Mesothelial cell of epicardium (in vitro differentiated cells): ENCODE data around the gene ECE1. TPM values are rescaled to one million over a fixed set of nuclear protein-coding genes. Genes with fewer than 3 reads are reported as not detected.

ENCODE experiments used
- DNase-seq, 2 experiments: peaks; one replicate each; pipeline ENCODE4 v3.0.0; 2021; ENCODE audit warnings: low spot score in 2 of 2; ENCODE audit not compliant: unreplicated experiment in 2 of 2
- H3K27ac Mint-ChIP-seq: 2 replicates; pipeline ENCODE4 v1.8.0; 2021; ENCODE audit warnings: mixed read lengths
- H3K27me3 Mint-ChIP-seq: 2 replicates; pipeline ENCODE4 v1.8.0; 2021; ENCODE audit warnings: low read depth, mixed read lengths
- H3K36me3 Mint-ChIP-seq: 2 replicates; pipeline ENCODE4 v1.8.0; 2021; ENCODE audit warnings: mixed read lengths
- H3K4me1 Mint-ChIP-seq: 2 replicates; pipeline ENCODE4 v1.8.0; 2021; ENCODE audit warnings: mixed read lengths
- H3K4me3 Mint-ChIP-seq: 2 replicates; pipeline ENCODE4 v1.8.0; 2021; ENCODE audit warnings: mild to moderate bottlenecking, moderate library complexity, mixed read lengths
- H3K9me3 Mint-ChIP-seq: 2 replicates; pipeline ENCODE4 v1.8.0; 2021; ENCODE audit warnings: mixed read lengths
- CTCF ChIP-seq: fragments of 200-600 bp; sonication (generic); IDR thresholded peaks from one replicate; pipeline ENCODE4 v1.5.0; 2021; ENCODE audit warnings: antibody characterized with exemption; ENCODE audit not compliant: unreplicated experiment
- total RNA-seq: library from RNA; stranded (reverse); gene quantifications from 3 replicates; pipeline ENCODE4 v1.2.1, GENCODE V29; 2021

Gene ECE1
- total RNA-seq, 1 donor from 2014 or later, result 41.1 TPM

GRCh38 chr1:21297975-21298374, 7.7 kb upstream of the ECE1 start:
- Mint-ChIP-seq H3K4me1 (peaks cover 13% of the 10 kb centered on the region), H3K9me3 (no peaks in the 10 kb centered on the region), H3K27me3 (no peaks in the 10 kb centered on the region), H3K36me3 (no peaks in the 10 kb centered on the region), H3K27ac (no peak overlapping the region), H3K4me3 (no peak overlapping the region)
- TF ChIP-seq CTCF, result no peak
- DNase-seq, result no peak

- no peak overlapping the region for H3K4me3 Mint-ChIP-seq
- no peak for TF ChIP-seq CTCF
- DNase-seq, result no peak
- H3K27me3 Mint-ChIP-seq, result no peaks in the 10 kb centered on the region
- no peaks in the 10 kb centered on the region for H3K36me3 Mint-ChIP-seq
- peaks cover 4% of the 10 kb centered on the region for H3K4me1 Mint-ChIP-seq
- H3K9me3 Mint-ChIP-seq, result no peaks in the 10 kb centered on the region
- no peak overlapping the region for H3K27ac Mint-ChIP-seq
Measured at GRCh38 chr1:21296509-21297354, 6.5 kb upstream of the ECE1 start.

GRCh38 chr1:21295545-21295944, 5.3 kb upstream of the ECE1 start:
- DNase-seq, result no peak
- H3K4me1 Mint-ChIP-seq, result peaks cover 11% of the 10 kb centered on the region
- H3K9me3 Mint-ChIP-seq, result no peaks in the 10 kb centered on the region
- no peak for TF ChIP-seq CTCF
- H3K36me3 Mint-ChIP-seq, result no peaks in the 10 kb centered on the region
- no peaks in the 10 kb centered on the region for H3K27me3 Mint-ChIP-seq
- H3K27ac Mint-ChIP-seq, result no peak overlapping the region
- no peak overlapping the region for H3K4me3 Mint-ChIP-seq

- no peaks in the 10 kb centered on the region for H3K9me3 Mint-ChIP-seq
- no peak overlapping the region for H3K4me3 Mint-ChIP-seq
- TF ChIP-seq CTCF, result no peak
- DNase-seq, result no peak
- no peak overlapping the region for H3K27ac Mint-ChIP-seq
- H3K27me3 Mint-ChIP-seq, result no peaks in the 10 kb centered on the region
- peaks cover 12% of the 10 kb centered on the region for H3K4me1 Mint-ChIP-seq
- H3K36me3 Mint-ChIP-seq, result no peaks in the 10 kb centered on the region
Measured at GRCh38 chr1:21295002-21295401, 4.7 kb upstream of the ECE1 start.

- H3K27ac Mint-ChIP-seq, result no peak overlapping the region
- DNase-seq, result no peak
- TF ChIP-seq CTCF, result no peak
- H3K36me3 Mint-ChIP-seq, result no peaks in the 10 kb centered on the region
- no peaks in the 10 kb centered on the region for H3K9me3 Mint-ChIP-seq
- H3K4me1 Mint-ChIP-seq, result peaks cover 14% of the 10 kb centered on the region
- H3K27me3 Mint-ChIP-seq, result no peaks in the 10 kb centered on the region
- no peak overlapping the region for H3K4me3 Mint-ChIP-seq
Measured at GRCh38 chr1:21294266-21294989, 4.2 kb upstream of the ECE1 start.
